AG04449 (cell line): Measurements from ENCODE around the gene SEC11A.

Experiments used
- CTCF ChIA-PET: fragments of 350-600 bp; formaldehyde crosslinking; extraction: SDS; loops from one replicate; lab custom pipeline; 2021; ENCODE audit warnings: antibody characterized with exemption; lab: Yijun Ruan, JAX
- POLR2A ChIA-PET: fragments of 400-600, 350-600 bp; formaldehyde crosslinking; extraction: SDS; loops from one replicate; lab custom pipeline; 2020; ENCODE audit warnings: antibody characterized with exemption, inconsistent platforms; lab: Yijun Ruan, JAX
- DNase-seq: peaks from one replicate; pipeline ENCODE4 v3.0.0-alpha.2; 2010; ENCODE audit warnings: low read depth, low spot score
- H3K4me3 ChIP-seq: 2 replicates; pipeline ENCODE4 v1.5.1; 2011; ENCODE audit warnings: low read depth, mild to moderate bottlenecking, control low read depth, low read length
- CTCF ChIP-seq: IDR thresholded peaks from one replicate; pipeline ENCODE4 v1.5.1; 2011; ENCODE audit warnings: mild to moderate bottlenecking, moderate library complexity, low read length, control low read depth, inconsistent platforms; ENCODE audit not compliant: insufficient read depth; ENCODE audit errors: missing control alignments

SEC11A gene

GRCh38 chr15:84727429-84727828 lies 11.5 kb upstream of the SEC11A start:
- TF ChIP-seq CTCF = no peak
- ChIA-PET CTCF (interaction anchor here (1.6 kb wide), 1 partner anchor 201 kb away, joined by 4 read pairs; no protein-coding TSS in a partner anchor), POLR2A (no interaction called here)
- DNase-seq = no peak
- H3K4me3 ChIP-seq = no peak overlapping the region

- POLR2A ChIA-PET = interaction anchor here (1.0 kb wide), 1 partner anchor 9 kb away, joined by 4 read pairs; the partner anchor contains the start of gene SEC11A
- no peak for DNase-seq
- CTCF ChIA-PET = interaction anchor here (1.5 kb wide), 1 partner anchor 10 kb away, joined by 5 read pairs; no protein-coding TSS in a partner anchor
- TF ChIP-seq CTCF = no peak
- H3K4me3 ChIP-seq = no peak overlapping the region
Measured at GRCh38 chr15:84725001-84725491, 9.1 kb upstream of the SEC11A start.

GRCh38 chr15:84722628-84723027 lies 6.7 kb upstream of the SEC11A start:
- POLR2A ChIA-PET = interaction anchor here (0.7 to 1.1 kb wide), 2 partner anchors 16 to 142 kb away, joined by 3 to 4 read pairs; no protein-coding TSS in a partner anchor
- no peak for DNase-seq
- CTCF ChIA-PET = interaction anchor here (0.9 kb wide), 1 partner anchor 22 kb away, joined by 3 read pairs; no protein-coding TSS in a partner anchor
- H3K4me3 ChIP-seq = no peak overlapping the region
- TF ChIP-seq CTCF = no peak

- H3K4me3 ChIP-seq = no peak overlapping the region
- no peak for DNase-seq
- TF ChIP-seq CTCF = no peak
- CTCF ChIA-PET = interaction anchor here (0.7 to 1.4 kb wide), 2 partner anchors 11 to 323 kb away, joined by 3 to 4 read pairs; no protein-coding TSS in a partner anchor
- POLR2A ChIA-PET = no interaction called here
Measured at GRCh38 chr15:84721371-84721770, 5.4 kb upstream of the SEC11A start.

- no peak for TF ChIP-seq CTCF
- ChIA-PET CTCF (interaction anchor here (1.0 to 2.1 kb wide), 4 partner anchors 10 to 60 kb away, joined by 3 to 11 read pairs (median 6); partner anchors contain the start of gene NMB), POLR2A (interaction anchor here (0.6 to 2.0 kb wide), 12 partner anchors 9 to 197 kb away, joined by 3 to 18 read pairs (median 4); partner anchors contain the start of genes NMB and WDR73)
- peak overlapping the region; percentile 97 for H3K4me3 ChIP-seq
- no peak for DNase-seq
Measured at GRCh38 chr15:84715441-84716035, 401 bp downstream of the SEC11A start.

GRCh38 chr15:84714821-84715220 lies 1.1 kb downstream of the SEC11A start:
- peak overlapping the region; percentile 97 for H3K4me3 ChIP-seq
- ChIA-PET POLR2A (interaction anchor here (1.2 to 1.6 kb wide), 2 partner anchors 18 to 62 kb away, joined by 3 to 4 read pairs; no protein-coding TSS in a partner anchor), CTCF (interaction anchor here (1.0 to 2.1 kb wide), 3 partner anchors 11 to 59 kb away, joined by 4 to 9 read pairs (median 5); no protein-coding TSS in a partner anchor)
- DNase-seq = no peak
- TF ChIP-seq CTCF = no peak
